Natural killer cell (primary cell): Measurements from ENCODE around the gene ANO10. TPM values are rescaled to one million over a fixed set of nuclear protein-coding genes. Genes with fewer than 3 reads are reported as not detected.
"Not testable (repeated sequence)": the region's sequence is repeated elsewhere in the genome, so short reads cannot be mapped to it uniquely, and the experiment has no call there.

Experiments used
- ATAC-seq, 3 donors: fragments of 150-1000 bp in 2 of 3; fragments of 200-7000 bp in 1 of 3; cut with Tn5 transposase; 1 replicate in 1 of 3; 2 replicates in 2 of 3; pipeline ENCODE4 v1.10.0; 2021; ENCODE audit warnings: mild to moderate bottlenecking in 2 of 3, moderate library complexity in 2 of 3
- DNase-seq, 2 donors: peaks; one replicate each; pipeline versions ENCODE4 v3.0.0 to v3.0.0-alpha.2; 2013 to 2021; ENCODE audit warnings: mixed read lengths in 1 of 2
- H3K27ac ChIP-seq: one replicate; pipeline ENCODE4 v1.5.1; 2013; ENCODE audit warnings: mild to moderate bottlenecking, low read length
- H3K27me3 ChIP-seq: one replicate; pipeline ENCODE4 v1.6.1; 2013; ENCODE audit warnings: low read length; ENCODE audit not compliant: control insufficient read depth, insufficient read depth
- H3K36me3 ChIP-seq: one replicate; pipeline ENCODE4 v1.6.1; 2013; ENCODE audit warnings: low read length; ENCODE audit not compliant: control insufficient read depth, insufficient read depth
- H3K4me1 ChIP-seq: one replicate; pipeline ENCODE4 v1.6.1; 2013; ENCODE audit warnings: low read length; ENCODE audit not compliant: control insufficient read depth, insufficient read depth
- H3K4me3 ChIP-seq: one replicate; pipeline ENCODE4 v1.5.1; 2013; ENCODE audit warnings: low read length
- H3K9me3 ChIP-seq: one replicate; pipeline ENCODE4 v1.6.1; 2013; ENCODE audit warnings: low read length; ENCODE audit not compliant: control insufficient read depth, insufficient read depth
- H3K27ac Mint-ChIP-seq, 2 donors: one replicate each; pipeline ENCODE4 v1.8.0; 2022; ENCODE audit warnings: mild to moderate bottlenecking in 2 of 2, mixed read lengths in 2 of 2, moderate library complexity in 1 of 2
- H3K27me3 Mint-ChIP-seq, 2 donors: one replicate each; pipeline ENCODE4 v1.8.0; 2022; ENCODE audit warnings: low read depth in 2 of 2, mixed read lengths in 2 of 2
- H3K36me3 Mint-ChIP-seq: one replicate; pipeline ENCODE4 v1.8.0; 2022; ENCODE audit warnings: mixed read lengths
- H3K4me1 Mint-ChIP-seq, 2 donors: one replicate each; pipeline ENCODE4 v1.8.0; 2022; ENCODE audit warnings: mixed read lengths in 2 of 2
- H3K4me3 Mint-ChIP-seq: one replicate; pipeline ENCODE4 v1.8.0; 2022; ENCODE audit warnings: mild to moderate bottlenecking, moderate library complexity, mixed read lengths
- H3K9me3 Mint-ChIP-seq, 2 donors: one replicate each; pipeline ENCODE4 v1.8.0; 2022; ENCODE audit warnings: mixed read lengths in 2 of 2
- WGBS: methylation state at CpG from one replicate; pipeline ENCODE4 v1.1.7; 2013; ENCODE audit warnings: missing lambda C conversion rate; ENCODE audit not compliant: insufficient coverage; 5-methylcytosine and 5-hydroxymethylcytosine counted together
- intact Hi-C: fragments of 100-400 bp; cut with micrococcal nuclease; formaldehyde crosslinking; loops from one replicate; pipeline ENCODE4 v1.14.2; 2022
- total RNA-seq, 4 donors: library from RNA; stranded (reverse); fragments of 120-200 nt in 1 of 4; gene quantifications; one replicate each; pipeline versions ENCODE4 v1.2.3 to v1.2.4, GENCODE V29; 2013 to 2022
- TF ChIP-seq, protein P1 (sequence below): fragments of 200-600 bp; IDR thresholded peaks from one replicate; pipeline ENCODE4 v1.8.0; 2022; ENCODE audit warnings: antibody characterized with exemption

ANO10 gene
- total RNA-seq, 3 donors from 2014 or later (not counting 1 experiment from before 2014, with no cell fraction given), result 8.9 to 11.2 (median 10.9) TPM

DNA sequence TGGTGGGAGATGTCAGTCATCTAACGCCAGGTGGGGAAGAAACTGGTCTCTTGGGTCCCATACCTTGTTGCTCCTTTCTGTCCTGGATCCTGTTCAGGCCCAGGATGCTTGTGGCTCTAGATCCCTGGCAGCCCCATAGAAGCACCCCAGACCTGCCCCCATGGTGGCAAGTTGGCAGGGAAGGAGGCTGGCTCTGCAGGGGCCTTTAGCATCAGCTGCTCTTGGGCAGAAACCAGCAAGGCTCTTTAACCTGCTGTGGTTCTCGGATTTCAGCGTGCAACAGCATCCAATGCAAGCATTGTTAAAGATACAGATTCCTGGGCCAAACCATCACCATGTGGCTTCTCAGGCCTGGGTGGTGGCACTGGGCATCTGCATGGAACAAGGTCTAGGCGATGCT is 259.6 kb downstream of the ANO10 start:
- no peaks in the 10 kb centered on the region for H3K36me3 ChIP-seq
- no peaks in the 10 kb centered on the region for H3K9me3 ChIP-seq
- DNase-seq, result no peak
- peaks cover 2 to 4% of the 10 kb centered on the region in 2 donors for H3K9me3 Mint-ChIP-seq
- WGBS, result 96% methylated on average over 4 of the region's 4 CpGs
- no peak overlapping the region for H3K27ac Mint-ChIP-seq
- no peaks in the 10 kb centered on the region for H3K27me3 Mint-ChIP-seq
- peaks cover 0 to 6% of the 10 kb centered on the region in 2 donors for H3K4me1 Mint-ChIP-seq
- TF ChIP-seq, protein P1, sequence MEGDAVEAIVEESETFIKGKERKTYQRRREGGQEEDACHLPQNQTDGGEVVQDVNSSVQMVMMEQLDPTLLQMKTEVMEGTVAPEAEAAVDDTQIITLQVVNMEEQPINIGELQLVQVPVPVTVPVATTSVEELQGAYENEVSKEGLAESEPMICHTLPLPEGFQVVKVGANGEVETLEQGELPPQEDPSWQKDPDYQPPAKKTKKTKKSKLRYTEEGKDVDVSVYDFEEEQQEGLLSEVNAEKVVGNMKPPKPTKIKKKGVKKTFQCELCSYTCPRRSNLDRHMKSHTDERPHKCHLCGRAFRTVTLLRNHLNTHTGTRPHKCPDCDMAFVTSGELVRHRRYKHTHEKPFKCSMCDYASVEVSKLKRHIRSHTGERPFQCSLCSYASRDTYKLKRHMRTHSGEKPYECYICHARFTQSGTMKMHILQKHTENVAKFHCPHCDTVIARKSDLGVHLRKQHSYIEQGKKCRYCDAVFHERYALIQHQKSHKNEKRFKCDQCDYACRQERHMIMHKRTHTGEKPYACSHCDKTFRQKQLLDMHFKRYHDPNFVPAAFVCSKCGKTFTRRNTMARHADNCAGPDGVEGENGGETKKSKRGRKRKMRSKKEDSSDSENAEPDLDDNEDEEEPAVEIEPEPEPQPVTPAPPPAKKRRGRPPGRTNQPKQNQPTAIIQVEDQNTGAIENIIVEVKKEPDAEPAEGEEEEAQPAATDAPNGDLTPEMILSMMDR, result no peak
- H3K4me3 ChIP-seq, result no peak overlapping the region
- ATAC-seq, result no peak
- peaks cover 8% of the 10 kb centered on the region for H3K36me3 Mint-ChIP-seq
- H3K4me1 ChIP-seq, result no peaks in the 10 kb centered on the region
- H3K27me3 ChIP-seq, result no peaks in the 10 kb centered on the region
- intact Hi-C loops, result no loop called here
- no peak overlapping the region for H3K4me3 Mint-ChIP-seq
- H3K27ac ChIP-seq, result no peak overlapping the region

- intact Hi-C loops, result no loop called here
- 96% methylated on average over 5 of the region's 5 CpGs for WGBS
- H3K4me3 Mint-ChIP-seq, result no peak overlapping the region
- TF ChIP-seq, protein P1, result no peak
- no peak overlapping the region for H3K27ac Mint-ChIP-seq
- H3K27me3 Mint-ChIP-seq, result no peaks in the 10 kb centered on the region
- H3K36me3 ChIP-seq, result no peaks in the 10 kb centered on the region
- H3K4me1 ChIP-seq, result no peaks in the 10 kb centered on the region
- peaks cover 0 to 6% of the 10 kb centered on the region in 2 donors for H3K4me1 Mint-ChIP-seq
- no peak overlapping the region for H3K27ac ChIP-seq
- ATAC-seq (no peak), DNase-seq (no peak)
- no peak overlapping the region for H3K4me3 ChIP-seq
- H3K9me3 ChIP-seq, result peaks cover 3% of the 10 kb centered on the region
- H3K27me3 ChIP-seq, result no peaks in the 10 kb centered on the region
- peaks cover 2 to 6% of the 10 kb centered on the region in 2 donors for H3K9me3 Mint-ChIP-seq
- peaks cover 10% of the 10 kb centered on the region for H3K36me3 Mint-ChIP-seq
Observed at GRCh38 chr3:43361077-43361476, 260.7 kb downstream of the ANO10 start.

DNA sequence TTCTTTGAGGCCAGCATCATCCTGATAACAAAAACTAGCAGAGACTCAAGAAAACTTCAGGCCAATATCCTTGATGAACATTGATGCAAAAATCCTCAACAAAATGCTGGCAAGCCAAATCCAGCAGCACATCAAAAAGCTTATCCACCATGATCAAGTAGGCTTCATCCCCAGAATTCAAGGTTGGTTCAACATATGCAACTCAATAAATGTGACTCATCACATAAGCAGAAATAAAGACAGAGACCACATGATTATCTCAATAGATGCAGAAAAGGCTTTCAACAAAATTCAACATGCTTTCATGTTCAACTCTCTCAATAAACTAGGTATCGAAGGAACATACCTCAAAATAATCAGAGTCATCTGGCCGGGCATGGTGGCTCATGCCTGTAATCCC is 265.8 kb downstream of the ANO10 start:
- intact Hi-C loops, H3K4me3 ChIP-seq, H3K36me3 ChIP-seq, H3K4me1 ChIP-seq, ATAC-seq, DNase-seq, H3K27me3 ChIP-seq, H3K27ac Mint-ChIP-seq, H3K27me3 Mint-ChIP-seq, H3K27ac ChIP-seq, H3K4me3 Mint-ChIP-seq: not testable (repeated sequence)
- H3K9me3 ChIP-seq, result peaks cover 16% of the 10 kb centered on the region
- Mint-ChIP-seq H3K36me3 (peaks cover 57% of the 10 kb centered on the region), H3K4me1 (peaks cover 28 to 32% of the 10 kb centered on the region in 2 donors), H3K9me3 (peaks cover 14 to 25% of the 10 kb centered on the region in 2 donors)
- 94% methylated on average over 2 of the region's 2 CpGs for WGBS

DNA sequence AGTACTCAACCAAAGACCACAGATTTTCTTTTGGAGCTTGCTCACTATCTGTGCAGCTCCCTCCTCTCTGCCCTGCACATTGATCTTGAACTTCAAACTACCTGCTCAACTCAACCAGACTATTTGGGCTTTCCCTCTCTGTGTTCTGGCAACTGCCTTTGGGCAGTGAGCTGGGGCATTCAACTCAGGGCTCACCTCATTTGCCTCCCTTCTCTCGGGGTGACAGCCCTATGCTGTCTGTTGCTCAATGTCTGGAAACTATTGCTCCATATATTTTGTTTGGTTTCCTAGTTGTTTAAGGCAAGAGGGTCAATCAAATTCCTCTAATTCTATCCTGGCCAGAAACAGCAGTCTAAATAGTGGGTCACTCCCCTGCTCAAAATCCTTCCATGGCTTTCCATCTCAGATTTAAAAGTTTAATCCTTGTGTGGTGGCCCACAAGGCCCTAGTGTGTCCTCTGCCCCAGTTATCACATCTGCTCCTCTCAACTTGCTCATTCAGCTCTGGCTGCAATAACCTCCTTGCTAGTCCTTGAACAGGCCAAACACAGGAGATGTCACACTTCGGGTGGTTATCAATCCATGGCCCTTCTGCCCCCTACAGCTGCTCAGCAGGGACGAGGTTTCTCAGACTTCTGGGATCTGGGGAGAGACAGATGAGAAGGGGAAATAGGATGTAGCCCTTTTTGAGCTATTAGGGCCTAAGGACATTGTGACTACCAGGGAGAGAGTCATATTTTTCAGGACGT is 267.7 kb downstream of the ANO10 start:
- Mint-ChIP-seq H3K27me3 (no peaks in the 10 kb centered on the region), H3K9me3 (peaks cover 14 to 25% of the 10 kb centered on the region in 2 donors), H3K27ac (peak overlapping the region; percentile 47 to 62), H3K4me1 (peaks cover 44 to 48% of the 10 kb centered on the region in 2 donors), H3K4me3 (no peak overlapping the region), H3K36me3 (peaks cover 60% of the 10 kb centered on the region)
- no peaks in the 10 kb centered on the region for H3K27me3 ChIP-seq
- no peak for DNase-seq
- peaks cover 22% of the 10 kb centered on the region for H3K36me3 ChIP-seq
- intact Hi-C loops, result no loop called here
- peaks cover 5% of the 10 kb centered on the region for H3K4me1 ChIP-seq
- no peak for ATAC-seq
- no peak overlapping the region for H3K4me3 ChIP-seq
- peaks cover 16% of the 10 kb centered on the region for H3K9me3 ChIP-seq
- TF ChIP-seq, protein P1, result no peak
- no peak overlapping the region for H3K27ac ChIP-seq
- over 99% methylated on average over 4 of the region's 4 CpGs for WGBS
